HG03442 (cell line): ENCODE measurements around the gene ZNHIT2.

Source experiments
- ATAC-seq: cut with Tn5 transposase; IDR thresholded peaks from one replicate; pipeline ENCODE4 v1.9.1; 2021; ENCODE audit warnings: mild to moderate bottlenecking, moderate library complexity; ENCODE audit not compliant: unreplicated experiment

The ZNHIT2 gene

GRCh38 chr11:65134952-65135632, 17.6 kb upstream of the ZNHIT2 start:
- peak; percentile 64 for ATAC-seq

DNA sequence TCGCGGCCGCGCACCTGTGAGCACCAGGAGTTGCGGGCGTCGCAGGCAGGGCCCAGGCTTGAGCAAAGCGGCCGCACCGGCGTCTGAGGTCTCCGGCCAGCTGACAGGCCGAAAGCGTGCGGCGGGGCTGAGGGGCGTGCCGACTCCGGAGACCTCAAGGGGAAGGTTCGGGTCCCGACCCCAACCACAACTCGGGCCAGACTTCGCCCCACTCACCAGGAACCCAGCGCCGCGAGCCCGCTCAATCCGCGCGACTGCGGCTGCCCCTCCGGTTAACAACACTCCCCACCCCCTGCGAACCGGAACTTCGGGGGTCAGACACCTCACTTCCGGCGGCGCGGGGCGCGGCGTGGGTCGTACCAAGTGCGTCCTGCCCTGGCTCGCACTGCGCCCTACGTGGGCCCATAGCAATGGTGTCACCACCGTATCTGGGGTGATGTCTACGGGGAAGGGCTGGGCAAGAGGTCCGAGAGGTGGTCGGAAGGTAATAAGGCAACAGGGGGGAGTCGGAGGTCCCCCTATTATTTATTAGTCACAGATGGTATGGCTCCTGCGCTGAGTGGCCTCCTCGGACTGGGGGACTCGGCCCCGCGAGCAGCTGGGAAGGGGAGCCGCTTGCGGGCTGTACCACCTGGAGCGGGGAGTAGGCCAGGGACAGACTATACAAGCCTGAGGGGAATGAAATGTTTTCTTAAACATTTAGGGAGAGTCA, 16.9 kb upstream of the ZNHIT2 start, which contains the start of gene SYVN1:
Gene SYVN1, minus strand, starts transcription at position 280 of the 712 bp plus-strand sequence. CDS start 918 bp downstream, outside the sequence.
- ATAC-seq = peak; percentile 52

GRCh38 chr11:65133724-65134123, 16.2 kb upstream of the ZNHIT2 start:
- no peak for ATAC-seq

- ATAC-seq = no peak
Measured at GRCh38 chr11:65132988-65133700, 15.6 kb upstream of the ZNHIT2 start.

GRCh38 chr11:65132238-65132987, 14.9 kb upstream of the ZNHIT2 start:
- ATAC-seq = no peak

GRCh38 chr11:65131895-65132237, 14.4 kb upstream of the ZNHIT2 start:
- ATAC-seq = no peak

GRCh38 chr11:65131417-65131776, 13.9 kb upstream of the ZNHIT2 start:
- no peak for ATAC-seq

DNA sequence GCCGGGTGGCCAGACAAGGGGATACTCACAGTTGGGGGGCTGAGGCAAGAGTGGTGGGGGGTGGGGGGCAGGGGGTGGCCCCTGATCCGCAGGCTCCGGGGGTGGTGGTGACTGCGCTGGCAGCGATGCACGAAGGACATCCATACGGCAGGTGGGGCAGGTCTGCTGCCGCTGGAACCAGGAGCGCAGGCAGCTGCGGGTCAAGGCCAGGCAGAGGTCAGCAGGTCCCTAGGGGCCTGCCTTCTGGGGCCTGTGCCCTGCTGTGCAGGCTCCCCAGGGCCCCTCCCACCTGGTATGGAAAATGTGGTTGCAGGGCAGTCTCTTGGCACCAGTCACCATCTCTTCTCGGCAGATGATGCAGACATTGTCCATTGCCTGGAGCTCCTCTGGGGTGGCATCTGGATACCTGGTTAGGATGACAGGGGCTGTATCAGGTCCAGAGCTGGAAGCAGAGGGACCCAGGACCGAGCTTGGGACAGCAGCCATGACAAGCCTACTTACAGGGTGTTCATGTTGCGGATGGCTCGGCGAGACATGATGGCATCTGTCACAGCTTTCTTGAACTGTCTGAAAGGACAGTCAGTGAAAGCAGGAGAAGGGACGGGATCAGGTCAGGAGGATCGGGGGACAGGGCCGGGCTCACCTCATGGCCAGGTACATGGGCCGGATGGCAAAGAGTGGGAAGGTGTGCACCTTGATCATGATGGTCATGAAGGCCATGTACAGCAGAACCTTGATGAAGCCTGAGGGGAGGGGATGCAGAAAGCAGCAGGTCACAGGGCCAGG, 13.3 kb upstream of the ZNHIT2 start:
- no peak for ATAC-seq

- ATAC-seq = no peak
Measured at GRCh38 chr11:65129649-65130441, 12.3 kb upstream of the ZNHIT2 start.

DNA sequence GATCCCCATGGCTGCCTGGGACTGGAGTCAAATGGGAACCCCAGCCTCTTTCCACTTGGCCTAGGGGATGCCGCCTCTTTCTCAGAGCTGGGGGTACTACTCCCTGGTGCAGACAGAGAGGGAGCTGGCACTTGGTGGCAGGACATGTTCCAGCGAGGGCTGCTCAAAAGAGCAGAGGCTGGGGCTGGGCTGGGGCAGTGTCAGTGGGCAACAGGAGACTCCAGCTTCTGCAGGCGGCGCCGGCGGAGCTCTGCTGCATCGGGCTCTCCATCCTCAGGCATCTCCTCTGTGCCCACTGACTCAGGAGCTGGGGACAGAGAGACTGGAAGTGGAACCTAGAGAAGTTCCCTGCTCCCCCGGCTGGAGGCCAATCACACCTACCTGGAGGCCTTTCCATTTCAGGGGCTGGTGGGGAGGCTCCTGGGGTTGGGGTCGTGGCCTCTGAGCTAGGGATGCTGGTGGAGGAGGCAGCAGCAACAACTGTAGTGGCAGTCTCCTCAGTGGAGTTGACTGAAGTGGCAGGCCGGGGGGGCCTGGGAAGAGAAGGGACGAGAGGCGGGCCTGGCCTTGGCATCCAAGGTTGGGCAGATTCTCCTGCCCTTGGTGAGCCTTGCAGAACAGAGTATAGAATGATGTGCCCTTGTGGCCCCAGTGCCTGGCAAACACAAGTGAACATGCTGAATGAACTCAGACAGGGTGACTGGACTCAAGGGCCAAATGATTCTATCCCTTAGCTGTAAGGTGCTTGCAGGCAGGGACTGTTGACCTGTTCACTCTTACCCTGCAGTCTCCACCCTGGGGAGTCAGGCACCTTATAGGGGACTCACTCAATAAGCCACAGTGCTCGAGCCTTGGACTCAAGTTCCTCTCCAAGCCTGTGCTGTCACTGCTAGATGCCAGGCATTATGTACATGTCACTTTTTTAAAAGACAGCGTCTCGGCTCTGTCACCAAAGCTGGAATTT, 11.0 kb upstream of the ZNHIT2 start:
- no peak for ATAC-seq

DNA sequence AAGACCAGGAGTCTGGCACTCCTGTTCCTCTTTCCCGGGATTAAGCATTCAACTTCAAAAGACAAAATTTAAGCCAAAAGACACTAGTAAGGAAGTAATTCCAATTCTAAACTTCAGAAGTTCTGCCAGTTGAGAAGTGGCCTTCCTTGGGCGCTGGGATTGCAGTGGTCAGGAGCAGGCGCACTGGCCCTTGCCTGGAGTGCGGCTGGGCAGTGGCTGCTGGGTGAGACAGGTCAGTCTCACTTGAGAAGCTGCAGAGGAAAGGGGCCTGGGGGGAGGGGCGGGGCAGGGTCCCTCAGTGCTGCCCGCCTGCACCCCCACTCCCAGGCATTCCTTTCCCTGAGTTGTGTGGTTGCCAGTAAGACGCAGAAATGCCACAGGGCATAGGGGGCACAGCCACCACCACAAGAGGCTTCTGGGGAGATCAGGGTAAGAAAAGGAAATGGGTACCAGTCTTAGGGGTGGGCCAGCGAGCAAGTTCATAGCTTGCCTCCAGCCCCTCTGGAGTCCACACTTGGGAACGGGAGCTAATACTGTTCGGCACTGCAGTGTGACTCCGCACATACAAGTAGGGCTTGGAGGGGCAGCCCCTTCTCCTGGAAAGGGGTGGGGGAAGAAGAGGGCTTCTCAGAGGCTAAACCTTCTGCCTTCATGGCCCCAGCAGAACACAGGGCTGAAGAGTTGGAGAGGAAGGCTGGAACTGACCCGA, 10.1 kb upstream of the ZNHIT2 start:
- no peak for ATAC-seq

GRCh38 chr11:65126624-65127274, 9.2 kb upstream of the ZNHIT2 start:
- no peak for ATAC-seq

DNA sequence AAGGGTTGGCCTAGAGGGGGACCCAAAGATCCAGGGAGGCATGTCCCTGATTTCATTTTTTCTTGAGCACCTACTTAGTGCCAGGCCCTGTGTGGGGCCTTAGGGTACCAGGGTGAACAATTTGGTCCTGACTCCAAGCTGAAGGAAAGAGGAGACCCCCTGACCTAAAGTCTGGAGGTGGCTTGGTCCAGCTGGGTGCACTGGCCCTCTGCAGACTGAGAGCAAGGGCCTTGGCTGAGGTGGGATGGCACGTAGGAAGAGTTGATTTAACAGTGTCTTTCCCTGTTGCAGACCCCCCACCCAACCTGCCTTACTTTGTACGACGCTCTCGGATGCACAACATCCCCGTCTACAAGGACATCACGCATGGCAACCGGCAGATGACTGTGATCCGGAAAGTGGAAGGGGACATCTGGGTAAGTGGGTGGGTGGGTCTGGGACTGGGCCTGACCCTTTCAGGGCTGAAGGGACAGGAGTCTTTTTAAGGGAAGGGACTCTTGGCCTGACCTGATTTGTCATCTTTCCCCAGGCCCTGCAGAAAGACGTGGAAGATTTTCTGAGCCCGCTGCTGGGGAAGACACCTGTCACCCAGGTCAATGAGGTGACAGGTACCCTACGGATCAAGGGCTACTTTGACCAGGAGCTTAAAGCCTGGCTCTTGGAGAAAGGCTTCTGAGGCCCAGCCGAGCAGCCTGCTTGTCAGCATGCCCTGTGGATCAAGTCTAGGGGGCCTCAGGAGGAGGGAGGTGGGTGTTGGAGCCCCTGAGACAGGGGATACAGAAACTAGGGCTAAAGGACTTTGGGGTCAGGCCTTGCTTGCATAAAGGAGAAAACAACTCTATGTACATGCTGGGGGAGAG, 7.9 kb upstream of the ZNHIT2 start:
- no peak for ATAC-seq

- no peak for ATAC-seq
Measured at GRCh38 chr11:65124480-65125196, 7.1 kb upstream of the ZNHIT2 start.

GRCh38 chr11:65121865-65122696, 4.6 kb upstream of the ZNHIT2 start, which contains the start of the genes FAU and MRPL49:
FAU (minus strand) TSS chr11:65122134; CDS start chr11:65121813, 321 bp downstream.
MRPL49 (plus strand) TSS chr11:65122321; CDS start chr11:65122347, 26 bp downstream.
- peak; percentile 70 for ATAC-seq
